Measurements from ENCODE around the gene PRXL2A. TPM values are rescaled to one million over a fixed set of nuclear protein-coding genes. Genes with fewer than 3 reads are reported as not detected.

Gene PRXL2A
- total RNA-seq, 2 donors from 2014 or later, result 86.0 to 101 TPM

DNA sequence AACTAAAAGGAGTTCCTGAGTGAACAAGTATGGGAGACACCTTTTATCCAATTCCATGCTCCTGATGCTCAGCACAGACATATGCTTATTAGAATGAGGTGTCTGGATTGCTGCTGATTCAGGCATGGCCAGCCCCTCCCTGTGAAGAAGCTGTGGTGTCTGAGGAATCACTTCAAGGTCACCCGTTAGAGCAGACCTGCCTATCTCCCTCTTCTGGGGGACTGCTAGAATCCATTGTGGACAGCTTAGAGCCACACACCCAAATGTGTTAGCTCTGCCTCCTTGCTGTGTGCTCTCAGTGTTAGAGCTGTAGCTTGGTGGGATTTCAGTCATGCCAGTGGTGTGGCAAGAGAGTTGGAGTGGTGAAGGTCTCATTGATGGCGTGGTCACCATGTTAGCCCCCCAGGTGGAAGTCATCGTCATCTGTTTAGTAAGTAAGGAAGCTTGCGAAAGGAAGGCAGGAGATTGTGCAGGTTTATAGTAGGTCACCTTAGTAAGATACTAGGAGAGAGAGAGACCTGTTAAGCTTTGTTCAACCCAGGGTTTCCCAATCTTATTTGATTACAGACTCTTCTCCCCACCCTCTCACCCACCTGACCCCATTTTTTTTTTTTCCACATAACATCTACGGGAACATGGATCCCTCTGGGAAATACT is 12.8 kb downstream of the PRXL2A start:
- TF ChIP-seq POLR2A (IDR thresholded peaks at IDR 0.05) (no peak), POLR2AphosphoS5 (IDR thresholded peaks at IDR 0.05) (no peak)
- TF ChIP-seq, protein P1, sequence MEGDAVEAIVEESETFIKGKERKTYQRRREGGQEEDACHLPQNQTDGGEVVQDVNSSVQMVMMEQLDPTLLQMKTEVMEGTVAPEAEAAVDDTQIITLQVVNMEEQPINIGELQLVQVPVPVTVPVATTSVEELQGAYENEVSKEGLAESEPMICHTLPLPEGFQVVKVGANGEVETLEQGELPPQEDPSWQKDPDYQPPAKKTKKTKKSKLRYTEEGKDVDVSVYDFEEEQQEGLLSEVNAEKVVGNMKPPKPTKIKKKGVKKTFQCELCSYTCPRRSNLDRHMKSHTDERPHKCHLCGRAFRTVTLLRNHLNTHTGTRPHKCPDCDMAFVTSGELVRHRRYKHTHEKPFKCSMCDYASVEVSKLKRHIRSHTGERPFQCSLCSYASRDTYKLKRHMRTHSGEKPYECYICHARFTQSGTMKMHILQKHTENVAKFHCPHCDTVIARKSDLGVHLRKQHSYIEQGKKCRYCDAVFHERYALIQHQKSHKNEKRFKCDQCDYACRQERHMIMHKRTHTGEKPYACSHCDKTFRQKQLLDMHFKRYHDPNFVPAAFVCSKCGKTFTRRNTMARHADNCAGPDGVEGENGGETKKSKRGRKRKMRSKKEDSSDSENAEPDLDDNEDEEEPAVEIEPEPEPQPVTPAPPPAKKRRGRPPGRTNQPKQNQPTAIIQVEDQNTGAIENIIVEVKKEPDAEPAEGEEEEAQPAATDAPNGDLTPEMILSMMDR (IDR thresholded peaks at IDR 0.05), result no peak
- Histone ChIP-seq H3K4me1 (replicated peaks) (peaks cover 2% of the 10 kb centered on the region), H3K9me3 (no peaks in the 10 kb centered on the region), H3K27me3 (replicated peaks; ENCODE audit: insufficient read depth) (no peaks in the 10 kb centered on the region), H3K27ac (no peak overlapping the region), H3K4me3 (no peak overlapping the region), H3K36me3 (no peaks in the 10 kb centered on the region)
- intact Hi-C loops (cut with DNase I), result no loop called here
- no peak for DNase-seq (ENCODE audit: low spot score)
- 77% methylated on average over 5 of the region's 5 CpGs for WGBS

DNA sequence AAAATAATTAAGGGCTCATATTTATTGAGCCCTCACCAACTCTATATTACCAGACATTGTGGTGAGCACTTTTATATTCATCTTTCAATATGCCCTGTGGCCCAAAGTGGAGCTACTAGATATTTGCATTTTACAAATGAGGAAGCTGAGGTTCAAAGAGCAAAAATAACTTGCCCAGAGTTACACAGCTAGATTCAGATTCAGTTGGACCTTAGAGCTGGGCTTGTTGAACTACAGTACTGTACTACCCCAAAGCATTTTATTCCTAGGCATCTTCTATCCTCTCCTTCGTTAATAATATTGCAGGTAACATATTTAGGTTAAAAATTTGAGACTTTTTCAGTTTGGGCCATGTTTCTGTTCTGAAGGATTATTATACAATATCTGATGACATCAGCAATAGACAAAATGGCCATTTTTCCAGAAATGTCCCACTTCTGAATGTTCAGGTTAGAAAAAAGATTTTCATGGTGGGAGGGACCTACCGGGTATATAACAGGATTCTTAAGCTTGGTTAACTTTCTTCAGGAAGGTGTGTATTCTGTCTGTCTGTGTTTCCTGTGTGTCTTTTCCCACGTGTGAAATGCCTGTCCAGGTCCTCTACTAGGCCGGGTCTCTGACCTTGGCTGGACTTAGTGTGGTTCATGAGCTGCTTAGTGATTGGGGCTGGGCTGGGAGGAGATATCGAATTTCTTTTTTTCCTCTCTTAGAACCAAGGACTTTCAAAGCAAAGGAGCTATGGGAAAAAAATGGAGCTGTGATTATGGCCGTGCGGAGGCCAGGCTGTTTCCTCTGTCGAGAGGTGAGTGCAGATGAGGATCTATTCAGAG is 13.6 kb downstream of the PRXL2A start:
- no peak for DNase-seq (ENCODE audit: low spot score)
- no peak overlapping the region for H3K27ac ChIP-seq
- no peaks in the 10 kb centered on the region for H3K4me1 ChIP-seq (replicated peaks)
- intact Hi-C loops (cut with DNase I), result no loop called here
- 81% methylated on average over 8 of the region's 8 CpGs for WGBS
- H3K9me3 ChIP-seq, result no peaks in the 10 kb centered on the region
- no peak overlapping the region for H3K4me3 ChIP-seq
- H3K36me3 ChIP-seq, result no peaks in the 10 kb centered on the region
- TF ChIP-seq, protein P1 (IDR thresholded peaks at IDR 0.05), result no peak
- TF ChIP-seq POLR2A (IDR thresholded peaks at IDR 0.05) (no peak), POLR2AphosphoS5 (IDR thresholded peaks at IDR 0.05) (no peak)
- no peaks in the 10 kb centered on the region for H3K27me3 ChIP-seq (replicated peaks; ENCODE audit: insufficient read depth)

DNA sequence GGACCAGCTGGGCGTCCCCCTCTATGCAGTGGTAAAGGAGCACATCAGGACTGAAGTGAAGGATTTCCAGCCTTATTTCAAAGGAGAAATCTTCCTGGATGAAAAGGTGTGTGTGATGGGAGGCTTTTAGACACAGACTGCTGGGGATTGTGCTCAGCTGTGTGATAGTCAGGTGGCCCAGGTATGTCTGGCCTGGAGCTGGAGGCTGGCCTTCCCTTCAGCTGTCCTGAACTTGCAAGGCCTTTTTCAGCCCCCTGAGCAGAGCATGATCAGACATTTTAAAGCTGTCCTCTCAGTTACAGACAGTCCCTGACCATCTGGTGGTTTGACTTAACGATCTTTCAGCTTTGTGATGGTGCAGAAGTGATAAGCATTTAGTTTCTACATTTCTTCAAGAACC is 17.6 kb downstream of the PRXL2A start:
- WGBS, result 83% methylated on average over 2 of the region's 2 CpGs
- Histone ChIP-seq H3K4me1 (replicated peaks) (no peaks in the 10 kb centered on the region), H3K36me3 (no peaks in the 10 kb centered on the region), H3K9me3 (no peaks in the 10 kb centered on the region), H3K4me3 (no peak overlapping the region), H3K27me3 (replicated peaks; ENCODE audit: insufficient read depth) (no peaks in the 10 kb centered on the region), H3K27ac (no peak overlapping the region)
- DNase-seq (ENCODE audit: low spot score), result no peak
- no peak for TF ChIP-seq POLR2A (IDR thresholded peaks at IDR 0.05)
- TF ChIP-seq, protein P1 (IDR thresholded peaks at IDR 0.05), result no peak
- TF ChIP-seq POLR2AphosphoS5 (IDR thresholded peaks at IDR 0.05), result no peak
- intact Hi-C loops (cut with DNase I), result no loop called here

DNA sequence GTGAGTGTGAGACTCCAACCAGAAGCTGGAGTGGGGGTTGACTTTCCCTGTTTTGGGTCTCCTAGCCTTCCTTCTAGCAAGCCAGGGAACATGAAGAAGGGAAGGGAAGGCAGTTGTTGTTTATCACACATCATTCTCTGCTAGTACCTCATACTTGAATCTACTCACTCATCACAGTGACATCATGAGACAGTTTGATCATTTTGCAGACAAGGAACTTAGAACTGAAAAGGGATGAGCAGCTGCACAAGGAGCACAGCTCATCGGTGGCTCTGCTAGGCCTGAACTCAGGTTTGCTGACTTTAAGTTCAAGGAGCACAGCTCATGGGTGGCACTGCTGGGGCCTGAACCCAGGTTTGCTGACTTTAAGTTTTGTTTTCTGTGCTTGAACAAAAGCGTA is 19.2 kb downstream of the PRXL2A start:
- Histone ChIP-seq H3K36me3 (no peaks in the 10 kb centered on the region), H3K9me3 (no peaks in the 10 kb centered on the region), H3K27me3 (replicated peaks; ENCODE audit: insufficient read depth) (no peaks in the 10 kb centered on the region), H3K27ac (no peak overlapping the region), H3K4me3 (no peak overlapping the region), H3K4me1 (replicated peaks) (no peaks in the 10 kb centered on the region)
- intact Hi-C loops (cut with DNase I), result no loop called here
- no peak for DNase-seq (ENCODE audit: low spot score)
- 91% methylated on average over 2 of the region's 2 CpGs for WGBS
- no peak for TF ChIP-seq POLR2AphosphoS5 (IDR thresholded peaks at IDR 0.05)
- TF ChIP-seq, protein P1 (IDR thresholded peaks at IDR 0.05), result no peak
- no peak for TF ChIP-seq POLR2A (IDR thresholded peaks at IDR 0.05)
